Measurements from ENCODE around the gene MB21D2.

DNA sequence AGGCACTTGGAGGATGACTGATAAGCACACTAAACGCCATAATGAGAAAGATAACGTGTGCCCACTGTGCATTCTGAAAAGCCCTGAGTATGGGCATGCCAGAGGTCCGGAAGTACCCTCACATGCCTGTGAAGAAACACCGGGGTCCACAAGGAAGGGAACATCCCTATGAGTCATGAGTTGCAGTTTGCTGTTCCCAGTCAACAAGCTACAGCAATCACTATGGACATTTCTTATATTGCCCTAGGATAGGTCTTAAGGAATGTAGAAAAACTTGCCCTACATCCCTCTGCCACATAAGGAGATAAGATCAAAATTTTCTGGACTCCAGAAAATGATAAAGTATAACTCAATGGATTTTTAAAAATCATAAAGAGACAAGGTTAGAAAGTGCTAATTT is 9.9 kb downstream of the MB21D2 start:
- no peak for TF ChIP-seq CTCF (IDR thresholded peaks at IDR 0.05; ENCODE audit: insufficient read depth, low read length, poor library complexity, severe bottlenecking)
- no peak for TF ChIP-seq EZH2phosphoT487 (conservative IDR thresholded peaks at IDR 0.05; ENCODE audit: low read length)

All from SU-DHL-6 (cell line).